GM04504 (cell line): ENCODE results near the gene TOR1AIP1.

ENCODE experiments used
- DNase-seq: peaks from one replicate; pipeline ENCODE4 v3.0.0-alpha.2; 2012; ENCODE audit warnings: low read depth

Gene TOR1AIP1

GRCh38 chr1:179881642-179882252 lies 338 bp upstream of the TOR1AIP1 start:
- DNase-seq: peak; percentile 89

GRCh38 chr1:179883040-179883744 lies 1.1 kb downstream of the TOR1AIP1 start:
- DNase-seq: no peak

GRCh38 chr1:179883745-179884138 lies 1.7 kb downstream of the TOR1AIP1 start:
- no peak for DNase-seq

GRCh38 chr1:179888071-179888470 lies 6.0 kb downstream of the TOR1AIP1 start:
- no peak for DNase-seq

GRCh38 chr1:179889589-179889988 lies 7.5 kb downstream of the TOR1AIP1 start:
- no peak for DNase-seq

GRCh38 chr1:179910934-179911333 lies 28.8 kb downstream of the TOR1AIP1 start:
- DNase-seq: no peak

- DNase-seq: no peak
Observed at GRCh38 chr1:179911812-179912211, 29.7 kb downstream of the TOR1AIP1 start.

- DNase-seq: no peak
Observed at GRCh38 chr1:179917601-179918429, 35.7 kb downstream of the TOR1AIP1 start.

GRCh38 chr1:179921472-179921871 lies 39.4 kb downstream of the TOR1AIP1 start:
- no peak for DNase-seq

GRCh38 chr1:179921981-179922872 lies 40.1 kb downstream of the TOR1AIP1 start:
- no peak for DNase-seq

- no peak for DNase-seq
Observed at GRCh38 chr1:179923029-179923428, 40.9 kb downstream of the TOR1AIP1 start.

GRCh38 chr1:179924268-179924667 lies 42.2 kb downstream of the TOR1AIP1 start:
- DNase-seq: no peak

GRCh38 chr1:179925302-179925701 lies 43.2 kb downstream of the TOR1AIP1 start:
- no peak for DNase-seq

- DNase-seq: peak; percentile 57
Observed at GRCh38 chr1:179925922-179926849, 44.1 kb downstream of the TOR1AIP1 start.

- no peak for DNase-seq
Observed at GRCh38 chr1:179926850-179927205, 44.7 kb downstream of the TOR1AIP1 start.

GRCh38 chr1:179929955-179930798 lies 48.1 kb downstream of the TOR1AIP1 start:
- DNase-seq: no peak

GRCh38 chr1:179930867-179931266 lies 48.8 kb downstream of the TOR1AIP1 start:
- DNase-seq: no peak

- no peak for DNase-seq
Observed at GRCh38 chr1:179933219-179933618, 51.1 kb downstream of the TOR1AIP1 start.

GRCh38 chr1:179935909-179936496 lies 53.9 kb downstream of the TOR1AIP1 start:
- no peak for DNase-seq
